GM19463 (cell line): Measurements from ENCODE around the gene PKD2L1.
"Not testable (repeated sequence)": the region's sequence is repeated elsewhere in the genome, so short reads cannot be mapped to it uniquely, and the experiment has no call there.

Source experiments
- ATAC-seq: cut with Tn5 transposase; IDR thresholded peaks from one replicate; pipeline ENCODE4 v1.9.1; 2021; ENCODE audit warnings: mild to moderate bottlenecking, moderate library complexity; ENCODE audit not compliant: unreplicated experiment

Gene PKD2L1

DNA sequence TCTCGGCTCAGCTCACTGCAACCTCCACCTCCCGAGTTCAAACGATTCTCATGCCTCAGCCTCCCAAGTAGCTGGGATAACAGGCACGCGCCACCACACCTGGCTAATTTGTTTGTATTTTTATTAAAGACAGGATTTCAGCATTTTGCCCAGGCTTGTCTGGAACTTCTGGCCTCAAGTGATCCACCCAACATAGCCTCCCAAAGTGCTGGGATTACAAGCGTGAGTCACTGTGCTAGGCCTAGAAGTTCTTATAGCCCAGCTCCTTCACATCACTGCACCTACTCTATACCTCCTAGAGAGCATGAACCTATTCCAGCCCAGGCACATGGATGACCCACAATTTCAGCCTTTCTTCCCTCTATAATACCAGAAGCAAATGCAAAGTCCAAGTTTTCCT lies 42.3 kb downstream of the PKD2L1 start:
- ATAC-seq = no peak

DNA sequence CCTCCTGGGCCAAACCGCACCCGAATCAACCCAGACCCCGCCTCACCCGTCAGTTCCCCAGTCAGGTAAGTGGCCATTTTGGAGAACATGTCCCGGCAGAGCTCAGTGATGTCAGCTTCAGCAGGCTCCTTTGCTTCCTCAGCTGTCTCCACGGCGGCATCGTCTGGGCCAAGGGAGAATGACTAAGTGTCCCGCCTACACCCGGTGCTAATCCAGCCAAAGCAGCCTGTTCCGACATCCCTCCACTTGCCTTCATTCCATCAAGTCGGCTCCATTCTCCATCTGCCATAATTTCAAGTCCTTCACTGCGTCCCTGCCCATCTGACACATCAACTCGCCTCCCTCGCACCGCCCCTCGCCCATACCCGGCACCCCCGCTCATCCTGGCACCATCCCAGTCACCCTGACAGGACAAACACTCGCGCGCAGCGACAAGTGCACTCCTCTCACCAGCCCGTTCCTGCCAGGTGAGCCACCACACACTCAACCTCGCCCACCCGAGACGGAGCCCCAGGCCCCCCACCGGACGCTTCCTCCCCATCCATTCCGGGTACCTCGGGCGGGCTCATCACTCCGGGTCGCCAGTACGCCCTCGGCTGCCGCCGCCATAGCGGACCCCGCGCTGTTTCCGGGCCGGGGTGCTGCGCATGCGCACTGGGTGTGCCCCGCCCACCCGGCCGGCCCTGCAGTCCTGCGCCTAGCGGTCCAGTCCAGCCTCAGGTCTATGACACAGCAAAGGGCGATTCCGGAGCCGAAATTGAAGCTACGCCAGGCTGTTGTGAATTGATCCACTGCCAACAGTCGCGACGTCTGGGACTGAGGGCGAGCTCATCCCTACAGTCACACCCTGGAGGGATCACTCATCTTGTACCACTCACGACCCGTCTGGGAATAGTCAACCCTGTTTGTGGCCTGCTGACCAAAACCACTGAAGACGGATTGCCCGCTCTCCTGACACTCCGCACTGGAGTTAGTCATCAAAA lies 43.7 kb downstream of the PKD2L1 start, which contains the start of gene BLOC1S2:
Gene BLOC1S2 (minus strand): TSS at position 630 of the 983 bp plus-strand sequence. CDS start 21 bp downstream, at position 609.
- peak; percentile 91 for ATAC-seq

DNA sequence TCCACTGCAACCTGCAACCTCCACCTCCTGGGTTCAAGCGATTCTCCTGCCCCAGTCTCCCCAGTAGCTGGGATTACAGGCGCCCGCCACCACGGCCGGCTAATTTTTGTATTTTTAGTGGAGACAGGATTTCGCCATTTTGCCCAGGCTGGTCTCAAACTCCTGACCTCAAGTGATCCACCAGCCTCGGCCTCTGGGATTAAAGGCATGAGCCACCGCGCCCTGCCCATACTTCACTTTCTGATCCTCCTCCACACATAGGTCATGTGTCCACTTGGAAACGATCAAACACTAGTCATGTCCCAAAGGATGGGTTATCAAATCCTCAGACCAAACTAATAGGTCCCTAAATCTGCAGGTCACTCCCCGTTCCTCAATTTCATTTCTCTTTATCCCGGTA lies 44.7 kb downstream of the PKD2L1 start:
- ATAC-seq = not testable (repeated sequence)

DNA sequence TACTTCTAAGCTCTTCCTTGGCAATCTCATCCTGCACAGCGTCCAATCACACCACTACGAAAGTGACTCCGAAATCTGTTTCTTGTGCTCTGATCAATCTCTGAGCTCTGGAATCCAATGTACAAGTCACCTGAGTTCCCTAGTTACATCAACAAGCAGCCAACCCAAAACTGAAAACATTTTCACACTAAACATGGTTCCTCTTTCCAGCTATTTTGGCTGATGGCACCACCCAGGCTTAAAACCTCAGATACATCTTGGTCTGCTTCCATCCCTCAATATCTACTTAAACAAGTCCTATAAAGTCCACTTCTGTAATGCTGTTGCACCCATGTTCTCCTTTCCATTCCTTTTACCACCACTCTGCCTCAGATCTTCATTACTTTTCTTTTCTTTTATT lies 47.1 kb downstream of the PKD2L1 start:
- no peak for ATAC-seq

DNA sequence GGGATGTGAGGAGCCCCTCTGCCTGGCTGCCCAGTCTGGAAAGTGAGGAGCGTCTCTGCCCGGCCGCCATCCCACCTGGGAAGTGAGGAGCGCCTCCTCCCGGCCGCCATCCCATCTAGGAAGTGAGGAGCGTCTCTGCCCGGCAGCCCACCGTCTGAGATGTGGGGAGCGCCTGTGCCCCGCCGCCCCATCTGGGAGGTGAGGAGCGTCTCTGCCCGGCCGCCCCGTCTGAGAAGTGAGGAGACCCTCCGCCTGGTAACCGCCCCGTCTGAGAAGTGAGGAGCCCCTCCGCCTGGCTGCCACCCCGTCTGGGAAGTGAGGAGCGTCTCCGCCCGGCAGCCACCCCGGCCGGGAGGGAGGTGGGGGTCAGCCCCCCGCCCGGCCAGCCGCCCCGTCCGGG lies 53.1 kb downstream of the PKD2L1 start:
- ATAC-seq = not testable (repeated sequence)

DNA sequence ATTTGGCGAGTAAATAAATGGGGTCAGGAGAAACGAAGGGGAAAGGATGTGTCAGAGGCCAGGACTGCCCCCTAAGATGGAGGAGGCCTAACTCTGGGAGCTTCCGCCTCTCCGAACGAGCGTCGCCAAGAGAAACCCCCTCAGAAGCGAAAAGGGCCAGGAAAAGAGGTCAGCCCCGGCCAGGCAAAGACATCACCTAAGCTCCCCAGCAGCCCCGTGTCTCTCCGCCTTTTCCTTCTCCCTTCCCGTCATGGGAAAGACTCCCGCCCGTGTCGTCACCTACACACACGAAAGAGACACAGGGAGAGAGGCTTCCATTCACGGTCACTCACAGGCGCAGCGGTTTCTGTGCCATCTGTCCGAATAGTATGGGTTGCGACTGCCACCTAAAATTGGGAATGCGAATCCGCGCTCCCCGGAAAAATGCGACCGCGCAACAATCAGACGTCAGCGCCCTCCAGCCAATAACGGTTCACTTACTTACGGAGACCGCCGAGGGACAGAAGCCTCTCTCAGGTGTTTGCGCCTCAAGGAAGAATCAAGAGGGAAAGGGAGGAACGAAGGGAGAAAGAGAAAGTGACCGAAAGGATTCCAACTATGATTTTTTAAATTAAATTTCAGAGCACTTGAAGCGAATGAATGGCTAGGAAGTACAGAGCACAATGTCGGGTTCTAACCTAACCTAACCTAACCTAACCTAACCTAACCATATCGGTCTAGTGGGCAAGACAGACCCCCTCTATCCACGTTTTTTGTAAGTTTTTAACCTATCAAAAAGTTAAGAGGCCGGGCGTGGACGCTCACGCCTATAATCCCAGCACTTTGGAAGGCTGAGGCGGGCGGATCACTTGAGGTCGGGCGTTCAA lies 62.6 kb downstream of the PKD2L1 start, which contains the start of gene CWF19L1:
Gene CWF19L1 (minus strand): TSS at position 400 of the 866 bp plus-strand sequence. CDS start 45 bp downstream, at position 355.
- ATAC-seq = no peak

DNA sequence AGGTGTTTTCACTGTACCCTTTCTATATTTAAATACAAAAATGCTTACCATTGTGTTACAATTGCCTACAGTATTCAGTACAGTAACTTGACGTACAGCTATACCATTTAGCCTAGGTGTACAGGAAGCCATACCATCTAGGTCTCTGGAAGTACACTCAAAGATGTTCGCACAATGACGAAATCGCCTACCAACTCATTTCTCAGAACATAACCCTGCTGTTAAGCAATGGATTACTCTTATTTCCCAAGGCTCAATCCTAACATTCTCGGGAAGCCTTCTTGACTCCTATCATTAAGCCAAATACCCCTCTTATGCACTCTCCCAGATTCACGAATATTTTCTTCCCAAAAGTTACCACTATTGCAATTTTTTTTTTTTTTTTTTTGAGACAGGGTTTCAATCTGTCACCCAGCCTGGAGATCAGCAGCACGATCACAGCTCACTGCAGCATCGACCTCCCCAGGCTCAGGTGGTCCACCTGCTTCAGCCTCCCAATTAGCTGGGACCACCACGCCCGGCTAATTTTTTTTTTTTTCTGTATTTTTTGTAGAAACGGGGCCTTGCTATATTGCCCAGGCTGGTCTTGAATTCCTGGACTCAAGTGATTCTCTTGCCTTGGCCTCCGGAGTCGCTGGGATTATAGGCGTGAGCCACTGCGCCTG lies 64.1 kb downstream of the PKD2L1 start:
- no peak for ATAC-seq

DNA sequence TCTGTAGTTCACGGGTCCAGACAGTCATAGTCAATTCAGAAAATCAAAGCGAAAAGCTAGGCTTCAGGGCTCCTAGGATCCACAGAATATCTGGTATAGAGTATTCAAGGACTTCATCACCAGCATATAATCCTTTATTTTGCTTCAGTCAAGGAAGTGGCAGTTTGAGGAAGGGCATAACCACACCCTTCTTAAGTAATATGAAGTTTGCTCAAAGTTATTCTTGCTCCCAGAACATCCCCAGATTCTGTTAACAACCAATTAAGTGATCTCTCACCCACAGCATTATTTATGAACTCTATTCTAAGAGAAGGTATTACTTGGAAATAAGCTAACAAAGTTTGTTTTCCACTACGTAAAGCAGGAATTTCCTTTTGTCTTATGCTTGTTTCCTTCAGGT lies 75.8 kb downstream of the PKD2L1 start:
- ATAC-seq = no peak

DNA sequence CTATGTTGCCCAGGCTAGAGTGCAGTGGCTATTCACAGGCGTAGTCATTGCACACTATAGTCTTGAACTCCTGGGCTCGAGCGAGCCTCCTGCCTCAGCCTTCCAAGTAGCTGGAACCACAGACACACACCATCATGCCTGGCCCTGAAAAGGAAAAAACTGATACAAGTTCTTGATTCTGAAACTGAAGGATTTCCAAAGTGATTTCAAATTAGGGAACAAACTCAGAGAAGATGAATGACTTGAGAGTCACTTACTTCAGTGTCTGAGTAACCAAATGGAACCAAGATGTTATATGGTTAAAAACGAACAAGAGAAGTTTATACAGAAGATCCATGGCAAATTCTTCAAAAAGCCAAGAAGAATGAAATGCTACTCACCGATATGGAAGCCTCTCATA lies 77.0 kb downstream of the PKD2L1 start:
- ATAC-seq = no peak

DNA sequence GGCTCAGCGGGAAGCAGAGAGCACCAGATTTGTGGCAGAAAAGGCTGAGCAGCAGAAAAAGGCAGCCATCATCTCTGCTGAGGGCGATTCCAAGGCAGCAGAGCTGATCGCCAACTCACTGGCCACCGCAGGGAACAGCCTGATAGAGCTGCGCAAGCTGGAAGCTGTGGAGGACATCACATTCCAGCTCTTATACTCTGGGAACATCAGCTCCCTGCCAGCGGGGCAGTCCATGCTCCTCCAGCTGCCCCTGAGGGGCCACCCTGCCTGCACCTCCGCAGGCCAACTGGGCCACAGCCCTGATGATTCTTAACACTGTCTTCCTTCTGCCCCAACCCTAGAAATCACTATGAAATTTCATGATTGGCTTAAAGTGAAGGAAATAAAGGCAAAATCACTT lies 81.2 kb downstream of the PKD2L1 start:
- ATAC-seq = no peak

DNA sequence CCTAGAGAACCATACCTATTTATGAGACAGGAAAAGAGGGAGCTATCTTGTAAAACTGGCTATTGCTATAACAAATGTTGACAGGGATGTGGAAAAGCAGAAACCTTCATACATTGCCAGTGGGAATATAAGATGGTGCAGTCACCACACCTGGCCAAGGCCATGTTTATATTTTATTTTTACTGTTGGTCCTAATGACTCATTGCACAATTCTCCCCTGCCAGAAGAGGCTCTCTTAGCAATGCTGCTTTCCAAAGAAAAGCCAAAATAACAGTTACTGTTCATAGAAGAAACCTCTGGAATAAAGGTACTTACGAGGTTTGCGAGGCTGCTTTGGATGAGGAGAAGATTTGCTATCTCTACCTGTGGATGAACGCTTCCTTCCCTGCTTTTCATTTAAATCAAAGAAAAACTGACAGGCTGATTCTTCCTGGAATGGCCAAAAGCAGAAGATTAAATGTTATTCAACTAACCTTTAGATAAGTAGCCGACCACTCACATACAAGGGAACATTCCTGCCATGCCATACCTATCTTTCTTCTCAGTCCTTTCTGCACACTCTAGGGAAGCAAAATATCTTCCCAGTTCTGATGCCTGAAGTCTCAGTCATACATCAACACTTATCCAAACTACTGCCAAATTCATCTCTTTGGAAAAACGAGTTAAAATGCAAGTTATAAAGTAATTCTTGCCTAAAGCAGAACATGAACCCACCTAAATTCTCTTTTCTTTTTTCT lies 84.4 kb downstream of the PKD2L1 start:
- no peak for ATAC-seq

DNA sequence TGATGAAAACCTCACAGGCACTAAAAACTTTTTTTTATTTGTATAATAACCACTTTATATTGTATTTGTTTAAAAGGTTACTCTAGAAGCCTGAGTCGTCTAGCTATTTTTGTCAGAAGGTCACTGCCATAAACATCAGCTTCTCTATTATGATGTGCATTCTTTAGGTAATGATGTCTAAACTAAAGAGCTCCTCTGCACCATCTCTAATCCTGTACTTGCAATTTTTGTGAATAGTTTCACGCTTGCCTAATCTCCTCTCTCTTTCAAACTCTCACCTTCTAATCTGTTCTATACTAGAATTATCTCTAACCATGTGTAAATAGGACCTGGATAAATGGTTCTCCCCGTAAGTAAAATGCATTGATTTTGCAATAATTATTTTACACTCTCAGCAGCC lies 90.2 kb downstream of the PKD2L1 start:
- ATAC-seq = no peak

DNA sequence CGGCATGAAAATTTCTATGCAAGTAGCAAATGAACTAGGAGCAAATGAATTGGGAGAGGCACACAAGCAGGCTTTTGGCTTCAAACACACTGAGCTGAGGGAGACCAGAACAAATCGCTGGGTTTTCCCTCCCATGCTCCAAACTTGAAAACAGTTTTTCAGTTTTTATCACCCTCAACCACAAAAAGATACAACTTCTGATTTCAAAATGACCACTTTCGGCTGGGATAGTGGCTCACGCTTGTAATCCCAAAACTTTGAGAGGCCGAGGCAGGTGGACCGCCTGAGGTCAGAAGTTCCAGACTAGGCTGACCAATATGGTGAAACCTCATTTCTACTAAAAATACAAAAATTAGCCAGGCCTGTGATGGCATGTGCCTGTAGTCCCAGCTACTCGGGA lies 91.6 kb downstream of the PKD2L1 start:
- no peak for ATAC-seq
